Trophoblast cell (in vitro differentiated cells and primary cell): ENCODE data around the gene RANBP10.

Experiments used
- DNase-seq, 2 donors: peaks; one replicate each; pipeline ENCODE4 v3.0.0-alpha.2; 2016
- H2AFZ ChIP-seq: 2 replicates; pipeline ENCODE4 v1.6.1; 2013; ENCODE audit warnings: low read length, moderate library complexity, mild to moderate bottlenecking; ENCODE audit not compliant: insufficient read depth, poor library complexity
- H2AK5ac ChIP-seq: 2 replicates; pipeline ENCODE4 v1.6.1; 2013; ENCODE audit warnings: mild to moderate bottlenecking, low read length
- H2BK120ac ChIP-seq: 2 replicates; pipeline ENCODE4 v1.6.1; 2013; ENCODE audit warnings: low read length, mild to moderate bottlenecking, moderate library complexity; ENCODE audit not compliant: insufficient read depth, poor library complexity
- H2BK12ac ChIP-seq: 2 replicates; pipeline ENCODE4 v1.6.1; 2013; ENCODE audit warnings: mild to moderate bottlenecking, low read length, moderate library complexity
- H2BK5ac ChIP-seq: 2 replicates; pipeline ENCODE4 v1.6.1; 2013; ENCODE audit warnings: low read length, low read depth, moderate library complexity, mild to moderate bottlenecking; ENCODE audit not compliant: poor library complexity
- H3K14ac ChIP-seq: 2 replicates; pipeline ENCODE4 v1.6.1; 2013; ENCODE audit warnings: mild to moderate bottlenecking, low read length
- H3K18ac ChIP-seq: 2 replicates; pipeline ENCODE4 v1.6.1; 2013; ENCODE audit warnings: mild to moderate bottlenecking, low read length
- H3K23ac ChIP-seq: 2 replicates; pipeline ENCODE4 v1.6.1; 2013; ENCODE audit warnings: low read length
- H3K27ac ChIP-seq: 2 replicates; pipeline ENCODE4 v1.5.1; 2013; ENCODE audit warnings: low read depth, mild to moderate bottlenecking, inconsistent platforms, low read length, moderate library complexity
- H3K27me3 ChIP-seq: 2 replicates; pipeline ENCODE4 v1.6.1; 2013; ENCODE audit warnings: inconsistent platforms, mild to moderate bottlenecking, low read length, moderate library complexity; ENCODE audit not compliant: insufficient read depth
- H3K36me3 ChIP-seq, 2 experiments: 1 replicate in 1 of 2; 2 replicates in 1 of 2; pipeline ENCODE4 v1.6.1; 2013; ENCODE audit warnings: low read length in 2 of 2, mild to moderate bottlenecking in 2 of 2, moderate library complexity in 1 of 2; ENCODE audit not compliant: insufficient read depth in 2 of 2, control insufficient read depth in 1 of 2
- H3K4ac ChIP-seq: 2 replicates; pipeline ENCODE4 v1.6.1; 2013; ENCODE audit warnings: low read depth, mild to moderate bottlenecking, low read length, moderate library complexity
- H3K4me1 ChIP-seq, 2 experiments: 1 replicate in 1 of 2; 2 replicates in 1 of 2; pipeline ENCODE4 v1.6.1; 2013; ENCODE audit warnings: low read length in 2 of 2, mild to moderate bottlenecking in 2 of 2, moderate library complexity in 1 of 2; ENCODE audit not compliant: insufficient read depth in 2 of 2, control insufficient read depth in 1 of 2
- H3K4me2 ChIP-seq: 2 replicates; pipeline ENCODE4 v1.6.1; 2013; ENCODE audit warnings: inconsistent platforms, mild to moderate bottlenecking, low read length, moderate library complexity
- H3K4me3 ChIP-seq: 2 replicates; pipeline ENCODE4 v1.5.1; 2013; ENCODE audit warnings: mild to moderate bottlenecking, low read depth, low read length, inconsistent platforms
- H3K79me1 ChIP-seq: one replicate; pipeline ENCODE4 v1.6.1; 2013; ENCODE audit warnings: low read length
- H3K79me2 ChIP-seq: 2 replicates; pipeline ENCODE4 v1.6.1; 2013; ENCODE audit warnings: low read length, mild to moderate bottlenecking; ENCODE audit not compliant: control insufficient read depth, insufficient read depth, poor library complexity
- H3K9ac ChIP-seq: 2 replicates; pipeline ENCODE4 v1.6.1; 2013; ENCODE audit warnings: mild to moderate bottlenecking, low read length
- H3K9me3 ChIP-seq: 2 replicates; pipeline ENCODE4 v1.6.1; 2013; ENCODE audit warnings: low read depth, mild to moderate bottlenecking, control low read depth, inconsistent platforms, low read length; ENCODE audit not compliant: insufficient read depth
- H4K12ac ChIP-seq: 2 replicates; pipeline ENCODE4 v1.6.1; 2013; ENCODE audit warnings: low read depth, mild to moderate bottlenecking, low read length, moderate library complexity
- H4K8ac ChIP-seq: 2 replicates; pipeline ENCODE4 v1.6.1; 2013; ENCODE audit warnings: low read depth, mild to moderate bottlenecking, low read length, moderate library complexity
- H4K91ac ChIP-seq: one replicate; pipeline ENCODE4 v1.6.1; 2013; ENCODE audit warnings: low read depth, mild to moderate bottlenecking, low read length, moderate library complexity
- WGBS: extraction: QIAGEN DNeasy Blood & Tissue Kit; methylation state at CpG from one replicate; pipeline ENCODE4 v1.1.7; 2013; ENCODE audit warnings: missing lambda C conversion rate; ENCODE audit not compliant: insufficient read length, insufficient coverage; ENCODE audit errors: extremely low coverage; 5-methylcytosine and 5-hydroxymethylcytosine counted together

The RANBP10 gene

GRCh38 chr16:67770346-67770991 lies 35.9 kb downstream of the RANBP10 start:
- H3K18ac ChIP-seq, result no peak overlapping the region
- no peak overlapping the region for H2AFZ ChIP-seq
- no peak overlapping the region for H4K12ac ChIP-seq
- H3K27ac ChIP-seq, result peak overlapping the region; percentile 12
- no peak overlapping the region for H2AK5ac ChIP-seq
- H3K4ac ChIP-seq, result no peak overlapping the region
- no peaks in the 10 kb centered on the region for H3K79me2 ChIP-seq
- H2BK12ac ChIP-seq, result no peak overlapping the region
- no peak overlapping the region for H3K9ac ChIP-seq
- H3K4me1 ChIP-seq, result peaks cover 24 to 26% of the 10 kb centered on the region in 2 experiments
- no peak for DNase-seq
- H2BK5ac ChIP-seq, result peak overlapping the region; percentile 6
- H3K36me3 ChIP-seq, result peaks cover 3% of the 10 kb centered on the region in 2 experiments
- no peak overlapping the region for H4K91ac ChIP-seq
- peak overlapping the region; percentile 11 for H2BK120ac ChIP-seq
- no peaks in the 10 kb centered on the region for H3K27me3 ChIP-seq
- H3K4me2 ChIP-seq, result no peak overlapping the region
- H4K8ac ChIP-seq, result no peak overlapping the region
- no peak overlapping the region for H3K23ac ChIP-seq
- H3K79me1 ChIP-seq, result peaks cover 5% of the 10 kb centered on the region
- no CpG with 5 or more reads among the region's 6 CpGs for WGBS
- H3K4me3 ChIP-seq, result no peak overlapping the region
- no peaks in the 10 kb centered on the region for H3K9me3 ChIP-seq
- no peak overlapping the region for H3K14ac ChIP-seq

- H3K18ac ChIP-seq, result no peak overlapping the region
- no peaks in the 10 kb centered on the region for H3K9me3 ChIP-seq
- peaks cover 3 to 8% of the 10 kb centered on the region in 2 experiments for H3K36me3 ChIP-seq
- no peak overlapping the region for H4K91ac ChIP-seq
- H2AK5ac ChIP-seq, result no peak overlapping the region
- H3K79me2 ChIP-seq, result no peaks in the 10 kb centered on the region
- no peaks in the 10 kb centered on the region for H3K27me3 ChIP-seq
- H4K8ac ChIP-seq, result no peak overlapping the region
- no peak overlapping the region for H3K23ac ChIP-seq
- H3K4me2 ChIP-seq, result no peak overlapping the region
- H4K12ac ChIP-seq, result no peak overlapping the region
- H3K9ac ChIP-seq, result no peak overlapping the region
- H2BK120ac ChIP-seq, result no peak overlapping the region
- H3K4me1 ChIP-seq, result peaks cover 13 to 18% of the 10 kb centered on the region in 2 experiments
- H3K14ac ChIP-seq, result no peak overlapping the region
- peaks cover 5% of the 10 kb centered on the region for H3K79me1 ChIP-seq
- H3K4ac ChIP-seq, result no peak overlapping the region
- H3K4me3 ChIP-seq, result no peak overlapping the region
- no peak overlapping the region for H2AFZ ChIP-seq
- WGBS, result no CpG with 5 or more reads among the region's 7 CpGs
- H3K27ac ChIP-seq, result no peak overlapping the region
- no peak for DNase-seq
- no peak overlapping the region for H2BK5ac ChIP-seq
- H2BK12ac ChIP-seq, result no peak overlapping the region
Measured at GRCh38 chr16:67767953-67768352, 38.4 kb downstream of the RANBP10 start.

- Histone ChIP-seq H3K4ac (no peak overlapping the region), H3K27me3 (no peaks in the 10 kb centered on the region), H3K79me1 (peaks cover 5% of the 10 kb centered on the region), H2AK5ac (no peak overlapping the region), H3K79me2 (no peaks in the 10 kb centered on the region), H3K9me3 (no peaks in the 10 kb centered on the region), H2BK12ac (no peak overlapping the region), H3K27ac (no peak overlapping the region), H2BK5ac (no peak overlapping the region), H4K91ac (no peak overlapping the region), H2BK120ac (no peak overlapping the region), H3K23ac (no peak overlapping the region), H3K36me3 (peaks cover 4 to 7% of the 10 kb centered on the region in 2 experiments), H3K14ac (no peak overlapping the region), H2AFZ (no peak overlapping the region), H3K9ac (no peak overlapping the region), H3K4me2 (no peak overlapping the region), H4K8ac (no peak overlapping the region), H3K4me1 (peaks cover 13 to 15% of the 10 kb centered on the region in 2 experiments), H3K4me3 (no peak overlapping the region), H4K12ac (no peak overlapping the region), H3K18ac (no peak overlapping the region)
- no peak for DNase-seq
- WGBS, result no CpG with 5 or more reads among the region's 4 CpGs
Measured at GRCh38 chr16:67766291-67766690, 40.1 kb downstream of the RANBP10 start.

- H3K4me1 ChIP-seq, result peaks cover 6 to 7% of the 10 kb centered on the region in 2 experiments
- no peak overlapping the region for H3K23ac ChIP-seq
- no peaks in the 10 kb centered on the region for H3K79me2 ChIP-seq
- H3K4me2 ChIP-seq, result no peak overlapping the region
- H2BK5ac ChIP-seq, result no peak overlapping the region
- H3K14ac ChIP-seq, result no peak overlapping the region
- H3K36me3 ChIP-seq, result peaks cover 13 to 14% of the 10 kb centered on the region in 2 experiments
- H3K79me1 ChIP-seq, result no peaks in the 10 kb centered on the region
- no peak overlapping the region for H2AFZ ChIP-seq
- no peak overlapping the region for H3K4ac ChIP-seq
- H3K9ac ChIP-seq, result no peak overlapping the region
- H2AK5ac ChIP-seq, result no peak overlapping the region
- H3K9me3 ChIP-seq, result no peaks in the 10 kb centered on the region
- H4K12ac ChIP-seq, result no peak overlapping the region
- no peak for DNase-seq
- no peak overlapping the region for H4K8ac ChIP-seq
- no peak overlapping the region for H2BK12ac ChIP-seq
- no peak overlapping the region for H2BK120ac ChIP-seq
- no peaks in the 10 kb centered on the region for H3K27me3 ChIP-seq
- H4K91ac ChIP-seq, result no peak overlapping the region
- no peak overlapping the region for H3K4me3 ChIP-seq
- H3K18ac ChIP-seq, result no peak overlapping the region
- WGBS, result no CpG with 5 or more reads among the region's 7 CpGs
- H3K27ac ChIP-seq, result no peak overlapping the region
Measured at GRCh38 chr16:67764158-67764667, 42.1 kb downstream of the RANBP10 start.
